Measurements from ENCODE around the gene LEKR1.

LEKR1 gene

DNA sequence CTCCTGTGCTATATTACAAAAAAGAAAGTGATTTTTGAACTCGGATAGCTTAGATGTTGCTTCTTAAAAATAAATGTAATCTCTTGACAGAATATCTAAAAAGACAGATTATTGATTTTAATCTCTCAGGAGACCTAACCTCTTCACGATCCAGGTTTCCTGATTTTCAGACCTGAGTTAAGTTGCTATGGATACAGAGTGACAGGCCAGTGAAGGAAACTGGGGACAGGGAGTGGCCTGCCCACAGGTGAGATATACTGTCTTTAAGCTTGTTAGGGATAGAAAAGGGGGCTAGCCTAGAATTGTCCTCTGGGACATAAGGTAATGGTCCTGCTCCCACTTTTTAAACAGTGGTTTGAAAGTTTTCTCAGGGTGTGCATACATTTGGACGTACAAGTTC lies 260.6 kb downstream of the LEKR1 start:
- DNase-seq = no peak

DNA sequence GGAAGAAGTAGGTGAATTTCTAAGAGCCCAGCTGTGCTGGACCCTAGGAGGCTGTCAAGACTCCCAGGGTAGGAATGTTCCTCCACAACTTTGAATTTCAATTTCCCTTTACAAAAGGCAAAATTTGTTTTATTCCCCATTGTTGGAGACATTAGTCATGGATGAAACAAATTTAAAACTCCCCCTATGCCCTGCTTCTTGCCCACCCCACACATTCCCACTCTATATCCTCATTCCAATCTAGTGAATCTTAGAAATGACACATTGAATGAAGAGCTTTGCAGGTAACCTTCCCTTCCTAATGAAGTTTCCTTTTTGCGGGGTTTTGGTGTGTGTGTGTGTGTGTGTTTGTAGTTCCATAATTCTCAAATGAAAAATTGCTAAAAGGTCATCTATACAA lies 261.2 kb downstream of the LEKR1 start:
- DNase-seq = no peak

- no peak for DNase-seq
Measured at GRCh38 chr3:157087780-157088600, 261.8 kb downstream of the LEKR1 start.

- no peak for DNase-seq
Measured at GRCh38 chr3:157088601-157089454, 262.7 kb downstream of the LEKR1 start.

GRCh38 chr3:157089455-157090221 lies 263.5 kb downstream of the LEKR1 start:
- DNase-seq = no peak

DNA sequence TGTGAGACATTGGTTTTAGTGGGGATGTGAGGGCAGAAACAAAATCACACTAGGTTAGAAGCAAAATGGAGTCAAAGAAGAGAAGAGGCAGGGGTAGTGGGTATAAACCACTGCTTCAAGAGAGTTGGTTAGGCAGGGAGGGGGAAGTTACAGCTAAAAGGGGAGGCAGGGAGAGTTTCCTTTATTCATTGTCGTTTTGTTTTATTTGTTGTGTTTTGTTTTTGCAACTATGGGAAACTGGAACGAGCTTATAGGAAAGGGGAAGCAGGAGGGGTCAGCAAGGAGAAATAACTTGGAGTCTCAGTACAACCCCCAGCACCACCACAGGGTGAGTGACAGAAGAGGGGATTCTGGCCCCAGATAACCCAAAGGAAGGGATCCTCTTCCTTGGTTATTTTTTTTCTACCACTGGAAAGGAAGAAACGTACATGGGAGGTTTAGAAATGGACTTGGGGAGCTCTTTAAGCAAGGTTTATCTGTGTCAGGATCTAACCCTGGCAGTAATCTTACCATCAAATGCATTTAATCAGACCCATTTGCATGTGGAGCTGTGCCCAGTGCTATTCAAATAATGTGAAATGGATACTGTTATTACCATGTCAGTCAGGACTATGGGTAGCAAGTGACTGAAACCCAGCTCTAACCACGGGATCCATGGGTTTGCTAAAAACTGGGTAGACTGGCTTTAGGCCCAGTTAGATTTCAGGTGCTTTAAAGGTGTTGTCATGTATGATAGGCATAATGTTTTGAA lies 265.1 kb downstream of the LEKR1 start:
- no peak for DNase-seq

DNA sequence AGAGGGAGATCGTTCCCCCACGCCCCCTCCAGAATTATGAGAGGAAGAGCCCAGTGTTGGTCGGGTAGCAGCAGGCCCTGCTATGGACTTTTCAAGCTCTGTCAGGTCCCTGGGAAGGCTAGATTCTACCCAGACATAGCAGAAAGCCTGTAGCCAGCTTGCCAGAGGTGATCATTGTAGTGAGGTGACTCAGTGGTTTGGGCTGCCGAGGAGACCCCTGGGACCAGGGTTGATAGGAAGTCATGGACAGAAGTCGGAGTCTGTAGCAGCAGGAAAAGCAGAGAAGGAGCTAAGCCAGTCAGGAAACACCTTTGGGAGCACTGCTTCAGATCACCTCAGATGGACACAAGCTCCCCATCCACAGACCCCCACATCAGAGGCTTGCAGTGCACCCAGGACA lies 266.1 kb downstream of the LEKR1 start:
- DNase-seq = no peak

DNA sequence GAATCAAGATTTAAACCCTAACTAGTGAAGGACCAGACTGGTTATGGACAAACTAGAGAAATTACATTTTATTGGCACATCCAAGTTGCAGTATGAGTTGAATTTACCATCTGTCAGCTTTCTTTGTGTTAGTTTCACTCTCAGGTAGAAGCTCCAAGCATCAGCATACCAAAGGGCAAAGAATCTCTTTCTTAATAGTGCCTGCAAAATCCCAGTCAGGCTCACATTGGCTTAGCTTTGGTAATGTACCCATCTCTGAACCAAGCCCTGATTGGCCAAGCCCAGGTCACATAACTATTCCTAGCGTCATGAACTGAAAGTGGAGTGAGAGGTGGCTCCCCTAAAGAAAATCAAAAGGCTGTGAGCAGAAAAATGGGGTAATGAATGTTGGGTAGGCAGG lies 266.9 kb downstream of the LEKR1 start:
- DNase-seq = no peak

GRCh38 chr3:157094301-157094700 lies 268.1 kb downstream of the LEKR1 start:
- no peak for DNase-seq

- DNase-seq = no peak
Measured at GRCh38 chr3:157094751-157095480, 268.8 kb downstream of the LEKR1 start.
